Kidney epithelial cell (primary cell): Measurements from ENCODE around the gene MUC12. TPM values are rescaled to one million over a fixed set of nuclear protein-coding genes. Genes with fewer than 3 reads are reported as not detected.
"Not testable (repeated sequence)": the region's sequence is repeated elsewhere in the genome, so short reads cannot be mapped to it uniquely, and the experiment has no call there.

Experiments
- DNase-seq: peaks from one replicate; pipeline ENCODE4 v3.0.0-alpha.2; 2010; ENCODE audit warnings: low read depth
- H3K27me3 ChIP-seq: 2 replicates; pipeline ENCODE4 v1.6.0; 2011; ENCODE audit warnings: low read length; ENCODE audit not compliant: control insufficient read depth, insufficient read depth
- H3K36me3 ChIP-seq: 2 replicates; pipeline ENCODE4 v1.5.1; 2011; ENCODE audit warnings: low read length; ENCODE audit not compliant: control insufficient read depth, insufficient read depth
- H3K4me3 ChIP-seq: 2 replicates; pipeline ENCODE4 v1.5.1; 2011; ENCODE audit warnings: low read depth, mild to moderate bottlenecking, control low read depth, low read length
- total RNA-seq: library from RNA; depleted of rRNA; stranded (reverse); fragments of >200 nt; gene quantifications from 2 replicates; pipeline ENCODE4 v1.2.3, GENCODE V29; 2015
- TF ChIP-seq, protein P1 (sequence below): IDR thresholded peaks from 2 replicates; pipeline ENCODE4 v1.5.1; 2011; ENCODE audit warnings: mild to moderate bottlenecking, moderate library complexity, low read length, control low read depth, inconsistent platforms; ENCODE audit not compliant: insufficient read depth, poor library complexity, severe bottlenecking

Gene MUC12
- total RNA-seq, 1 donor from 2014 or later: 4.2 TPM

DNA sequence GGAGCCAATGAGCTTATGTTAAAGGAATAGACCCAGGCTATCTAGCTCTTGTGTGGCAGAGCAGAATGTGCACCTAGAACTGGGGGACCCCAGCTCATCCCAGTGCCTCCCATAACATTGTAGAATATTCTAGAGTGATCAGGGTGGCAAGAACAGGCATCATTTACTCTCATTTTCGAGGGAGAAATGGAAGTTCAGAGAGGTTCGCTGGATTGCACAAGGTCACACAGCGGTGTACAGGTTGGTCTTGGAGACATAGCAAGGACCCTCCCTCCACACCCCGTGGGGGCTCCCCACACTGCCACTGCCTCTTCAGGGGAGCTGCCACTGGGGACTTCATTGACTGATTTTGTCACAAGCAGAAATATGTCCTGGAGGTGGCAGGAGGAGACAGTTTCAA lies 8.9 kb downstream of the MUC12 start:
- no peak for DNase-seq
- H3K36me3 ChIP-seq: no peaks in the 10 kb centered on the region
- no peak overlapping the region for H3K4me3 ChIP-seq
- H3K27me3 ChIP-seq: no peaks in the 10 kb centered on the region
- TF ChIP-seq, protein P1, sequence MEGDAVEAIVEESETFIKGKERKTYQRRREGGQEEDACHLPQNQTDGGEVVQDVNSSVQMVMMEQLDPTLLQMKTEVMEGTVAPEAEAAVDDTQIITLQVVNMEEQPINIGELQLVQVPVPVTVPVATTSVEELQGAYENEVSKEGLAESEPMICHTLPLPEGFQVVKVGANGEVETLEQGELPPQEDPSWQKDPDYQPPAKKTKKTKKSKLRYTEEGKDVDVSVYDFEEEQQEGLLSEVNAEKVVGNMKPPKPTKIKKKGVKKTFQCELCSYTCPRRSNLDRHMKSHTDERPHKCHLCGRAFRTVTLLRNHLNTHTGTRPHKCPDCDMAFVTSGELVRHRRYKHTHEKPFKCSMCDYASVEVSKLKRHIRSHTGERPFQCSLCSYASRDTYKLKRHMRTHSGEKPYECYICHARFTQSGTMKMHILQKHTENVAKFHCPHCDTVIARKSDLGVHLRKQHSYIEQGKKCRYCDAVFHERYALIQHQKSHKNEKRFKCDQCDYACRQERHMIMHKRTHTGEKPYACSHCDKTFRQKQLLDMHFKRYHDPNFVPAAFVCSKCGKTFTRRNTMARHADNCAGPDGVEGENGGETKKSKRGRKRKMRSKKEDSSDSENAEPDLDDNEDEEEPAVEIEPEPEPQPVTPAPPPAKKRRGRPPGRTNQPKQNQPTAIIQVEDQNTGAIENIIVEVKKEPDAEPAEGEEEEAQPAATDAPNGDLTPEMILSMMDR: no peak

DNA sequence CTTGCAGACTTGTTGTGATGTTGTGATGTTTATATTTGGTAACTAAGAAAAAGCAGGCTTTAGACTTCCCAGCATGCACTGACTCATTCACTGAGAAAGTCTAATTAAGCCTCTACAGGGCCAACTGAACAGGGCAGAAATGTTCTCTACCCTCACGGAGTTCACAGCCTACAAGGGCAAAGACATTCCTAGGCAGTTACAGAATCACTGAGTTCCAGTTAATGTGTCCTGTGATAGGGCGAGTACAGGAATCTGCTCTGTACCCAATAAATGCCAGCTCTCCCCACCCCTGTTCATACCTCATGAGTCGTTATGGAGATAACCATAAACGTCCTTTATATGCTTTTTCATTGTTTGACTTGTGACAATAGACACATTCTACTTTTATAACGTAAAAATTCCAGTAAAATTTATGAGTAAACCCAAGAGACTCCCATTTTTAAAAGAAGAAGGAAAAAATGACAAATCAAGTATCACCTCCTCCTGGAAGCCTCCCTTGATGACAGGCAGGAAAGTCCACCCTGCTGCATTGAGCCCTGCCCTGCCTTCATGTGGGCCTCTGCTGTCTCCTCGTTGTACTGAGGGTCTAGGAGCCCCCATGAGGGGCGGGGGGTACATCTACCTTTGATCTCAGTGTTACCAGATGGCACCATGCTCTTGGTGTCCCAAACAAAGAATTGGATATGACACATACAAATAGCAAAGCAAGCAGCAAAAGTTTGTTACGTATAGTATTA lies 14.3 kb downstream of the MUC12 start:
- DNase-seq: peak; percentile 75
- TF ChIP-seq, protein P1: no peak
- no peaks in the 10 kb centered on the region for H3K27me3 ChIP-seq
- no peak overlapping the region for H3K4me3 ChIP-seq
- no peaks in the 10 kb centered on the region for H3K36me3 ChIP-seq

DNA sequence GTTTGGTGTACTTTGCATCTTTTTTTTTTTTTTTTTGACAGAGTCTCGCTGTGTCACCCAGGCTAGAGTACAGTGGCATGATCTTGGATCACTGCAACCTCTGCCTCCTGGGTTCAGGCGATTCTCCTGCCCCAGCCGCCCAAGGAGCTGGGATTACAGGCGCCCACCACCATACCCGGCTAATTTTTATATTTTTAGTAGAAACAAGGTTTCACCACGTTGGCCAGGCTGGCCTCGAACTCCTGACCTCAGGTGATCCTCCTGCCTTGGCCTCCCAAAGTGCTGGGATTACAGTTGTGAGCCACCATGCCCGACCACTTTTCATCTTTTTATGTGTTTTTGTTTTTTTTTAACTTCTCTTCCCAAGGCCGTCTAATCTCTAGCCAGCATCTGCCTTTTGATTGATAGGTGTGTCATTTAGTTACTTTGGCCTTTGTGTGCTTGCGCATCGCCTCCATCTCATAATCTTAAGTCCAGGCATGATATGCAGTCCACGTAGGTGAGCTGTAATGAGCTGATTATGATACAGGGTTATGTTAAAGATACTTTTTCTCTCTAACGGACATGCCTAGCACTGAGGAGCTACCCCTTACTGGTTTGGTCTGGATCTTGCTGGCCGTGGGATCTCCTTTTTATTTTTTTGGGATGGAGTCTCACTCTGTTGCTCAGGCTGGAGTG lies 15.0 kb downstream of the MUC12 start:
- H3K4me3 ChIP-seq, DNase-seq, H3K27me3 ChIP-seq, H3K36me3 ChIP-seq: not testable (repeated sequence)

DNA sequence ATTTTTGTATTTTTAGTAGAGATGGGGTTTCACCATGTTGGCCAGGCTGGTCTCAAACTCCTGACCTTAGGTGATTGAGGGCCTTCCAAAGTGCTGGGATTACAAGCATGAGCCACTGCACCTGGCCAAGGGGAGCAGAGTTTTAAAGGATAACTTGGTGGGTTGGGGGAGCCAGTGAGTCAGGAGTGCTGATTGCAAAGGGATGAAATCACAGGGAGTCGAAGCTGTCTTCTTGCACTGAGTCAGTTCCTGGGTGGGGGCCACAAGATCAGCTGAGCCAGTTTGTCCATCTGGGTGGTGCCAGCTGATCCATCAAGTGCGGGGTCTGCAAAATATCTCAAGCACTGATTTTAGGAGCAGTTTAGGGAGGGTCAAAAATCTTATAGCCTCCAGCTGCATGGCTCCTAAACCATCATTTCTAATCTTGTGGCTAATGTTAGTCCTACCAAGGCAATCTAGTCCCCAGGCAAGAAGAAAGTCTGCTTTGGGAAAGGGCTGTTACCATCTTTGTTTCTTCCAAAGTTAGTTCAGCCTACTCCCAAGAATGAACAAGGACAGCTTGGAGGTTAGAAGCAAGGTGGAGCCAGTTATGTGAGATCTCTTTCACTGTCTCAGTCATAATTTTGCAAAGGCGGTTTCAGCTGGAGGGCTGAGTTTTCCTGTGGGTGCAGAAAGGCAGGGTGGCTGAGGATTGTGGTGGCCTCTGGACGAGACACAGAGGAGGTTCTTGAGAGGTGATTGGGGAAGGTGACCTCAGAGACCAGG lies 15.8 kb downstream of the MUC12 start:
- not testable (repeated sequence) for H3K27me3 ChIP-seq, H3K36me3 ChIP-seq, H3K4me3 ChIP-seq
- peak; percentile 18 for DNase-seq

DNA sequence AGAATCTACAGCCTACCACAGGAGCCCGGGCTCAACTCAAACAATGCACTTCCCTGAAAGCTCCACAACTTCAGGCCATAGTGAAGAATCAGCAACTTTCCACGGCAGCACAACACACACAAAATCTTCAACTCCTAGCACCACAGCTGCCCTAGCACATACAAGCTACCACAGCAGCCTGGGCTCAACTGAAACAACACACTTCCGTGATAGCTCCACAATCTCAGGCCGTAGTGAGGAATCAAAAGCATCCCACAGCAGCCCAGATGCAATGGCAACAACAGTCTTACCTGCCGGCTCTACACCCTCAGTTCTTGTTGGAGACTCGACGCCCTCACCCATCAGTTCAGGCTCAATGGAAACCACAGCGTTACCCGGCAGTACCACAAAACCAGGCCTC lies 22.3 kb downstream of the MUC12 start:
- TF ChIP-seq, protein P1: no peak
- no peaks in the 10 kb centered on the region for H3K36me3 ChIP-seq
- DNase-seq: no peak
- no peak overlapping the region for H3K4me3 ChIP-seq
- H3K27me3 ChIP-seq: no peaks in the 10 kb centered on the region

DNA sequence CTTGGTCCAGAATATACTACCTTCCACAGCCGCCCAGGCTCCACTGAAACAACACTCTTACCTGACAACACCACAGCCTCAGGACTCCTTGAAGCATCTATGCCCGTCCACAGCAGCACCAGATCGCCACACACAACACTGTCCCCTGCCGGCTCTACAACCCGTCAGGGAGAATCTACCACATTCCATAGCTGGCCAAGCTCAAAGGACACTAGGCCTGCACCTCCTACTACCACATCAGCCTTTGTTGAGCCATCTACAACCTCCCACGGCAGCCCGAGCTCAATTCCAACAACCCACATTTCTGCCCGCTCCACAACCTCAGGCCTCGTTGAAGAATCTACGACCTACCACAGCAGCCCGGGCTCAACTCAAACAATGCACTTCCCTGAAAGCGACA lies 22.9 kb downstream of the MUC12 start:
- not testable (repeated sequence) for H3K4me3 ChIP-seq, DNase-seq, H3K36me3 ChIP-seq, H3K27me3 ChIP-seq

DNA sequence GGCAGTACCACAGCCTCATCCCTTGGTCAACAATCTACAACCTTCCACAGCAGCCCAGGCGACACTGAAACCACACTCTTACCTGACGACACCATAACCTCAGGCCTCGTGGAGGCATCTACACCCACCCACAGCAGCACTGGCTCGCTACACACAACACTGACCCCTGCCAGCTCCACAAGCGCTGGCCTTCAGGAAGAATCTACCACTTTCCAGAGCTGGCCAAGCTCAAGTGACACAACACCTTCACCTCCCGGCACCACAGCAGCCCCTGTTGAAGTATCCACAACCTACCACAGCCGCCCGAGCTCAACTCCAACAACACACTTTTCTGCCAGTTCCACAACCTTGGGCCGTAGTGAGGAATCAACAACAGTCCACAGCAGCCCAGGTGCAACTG lies 25.3 kb downstream of the MUC12 start:
- not testable (repeated sequence) for H3K36me3 ChIP-seq, H3K27me3 ChIP-seq, H3K4me3 ChIP-seq, DNase-seq

DNA sequence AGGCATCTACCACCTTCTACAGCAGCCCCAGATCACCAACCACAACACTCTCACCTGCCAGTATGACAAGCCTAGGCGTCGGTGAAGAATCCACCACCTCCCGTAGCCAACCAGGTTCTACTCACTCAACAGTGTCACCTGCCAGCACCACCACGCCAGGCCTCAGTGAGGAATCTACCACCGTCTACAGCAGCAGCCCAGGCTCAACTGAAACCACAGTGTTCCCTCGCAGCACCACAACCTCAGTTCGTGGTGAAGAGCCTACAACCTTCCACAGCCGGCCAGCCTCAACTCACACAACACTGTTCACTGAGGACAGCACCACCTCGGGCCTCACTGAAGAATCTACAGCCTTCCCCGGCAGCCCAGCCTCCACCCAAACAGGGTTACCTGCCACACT lies 29.2 kb downstream of the MUC12 start:
- H3K27me3 ChIP-seq, DNase-seq, H3K36me3 ChIP-seq, H3K4me3 ChIP-seq: not testable (repeated sequence)

DNA sequence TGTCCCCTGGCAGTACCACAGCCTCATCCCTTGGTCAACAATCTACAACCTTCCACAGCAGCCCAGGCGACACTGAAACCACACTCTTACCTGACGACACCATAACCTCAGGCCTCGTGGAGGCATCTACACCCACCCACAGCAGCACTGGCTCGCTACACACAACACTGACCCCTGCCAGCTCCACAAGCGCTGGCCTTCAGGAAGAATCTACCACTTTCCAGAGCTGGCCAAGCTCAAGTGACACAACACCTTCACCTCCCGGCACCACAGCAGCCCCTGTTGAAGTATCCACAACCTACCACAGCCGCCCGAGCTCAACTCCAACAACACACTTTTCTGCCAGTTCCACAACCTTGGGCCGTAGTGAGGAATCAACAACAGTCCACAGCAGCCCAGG lies 30.0 kb downstream of the MUC12 start:
- not testable (repeated sequence) for H3K36me3 ChIP-seq, H3K27me3 ChIP-seq, DNase-seq, H3K4me3 ChIP-seq

DNA sequence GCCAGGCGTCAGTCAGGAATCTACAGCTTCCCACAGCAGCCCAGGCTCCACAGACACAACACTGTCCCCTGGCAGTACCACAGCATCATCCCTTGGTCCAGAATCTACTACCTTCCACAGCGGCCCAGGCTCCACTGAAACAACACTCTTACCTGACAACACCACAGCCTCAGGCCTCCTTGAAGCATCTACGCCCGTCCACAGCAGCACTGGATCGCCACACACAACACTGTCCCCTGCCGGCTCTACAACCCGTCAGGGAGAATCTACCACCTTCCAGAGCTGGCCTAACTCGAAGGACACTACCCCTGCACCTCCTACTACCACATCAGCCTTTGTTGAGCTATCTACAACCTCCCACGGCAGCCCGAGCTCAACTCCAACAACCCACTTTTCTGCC lies 30.7 kb downstream of the MUC12 start:
- DNase-seq, H3K27me3 ChIP-seq, H3K36me3 ChIP-seq, H3K4me3 ChIP-seq: not testable (repeated sequence)

DNA sequence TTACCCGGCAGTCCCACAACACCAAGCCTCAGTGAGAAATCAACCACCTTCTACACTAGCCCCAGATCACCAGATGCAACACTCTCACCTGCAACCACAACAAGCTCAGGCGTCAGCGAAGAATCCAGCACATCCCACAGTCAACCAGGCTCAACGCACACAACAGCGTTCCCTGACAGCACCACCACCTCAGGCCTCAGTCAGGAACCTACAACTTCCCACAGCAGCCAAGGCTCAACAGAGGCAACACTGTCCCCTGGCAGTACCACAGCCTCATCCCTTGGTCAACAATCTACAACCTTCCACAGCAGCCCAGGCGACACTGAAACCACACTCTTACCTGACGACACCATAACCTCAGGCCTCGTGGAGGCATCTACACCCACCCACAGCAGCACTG lies 33.0 kb downstream of the MUC12 start:
- DNase-seq, H3K36me3 ChIP-seq, H3K4me3 ChIP-seq, H3K27me3 ChIP-seq: not testable (repeated sequence)
